Myocyte (in vitro differentiated cells): ENCODE measurements around the gene PPP1R14B. TPM values are rescaled to one million over a fixed set of nuclear protein-coding genes. Genes with fewer than 3 reads are reported as not detected.

ENCODE experiments used
- DNase-seq: peaks from one replicate; pipeline ENCODE4 v3.0.0-alpha.2; 2012; ENCODE audit warnings: low read depth
- total RNA-seq: library from RNA; depleted of rRNA; stranded (reverse); fragments of >200 nt; gene quantifications from 2 replicates; pipeline ENCODE4 v1.2.3, GENCODE V29; 2014

Gene PPP1R14B
- total RNA-seq, 1 donor from 2014 or later = 656 TPM

DNA sequence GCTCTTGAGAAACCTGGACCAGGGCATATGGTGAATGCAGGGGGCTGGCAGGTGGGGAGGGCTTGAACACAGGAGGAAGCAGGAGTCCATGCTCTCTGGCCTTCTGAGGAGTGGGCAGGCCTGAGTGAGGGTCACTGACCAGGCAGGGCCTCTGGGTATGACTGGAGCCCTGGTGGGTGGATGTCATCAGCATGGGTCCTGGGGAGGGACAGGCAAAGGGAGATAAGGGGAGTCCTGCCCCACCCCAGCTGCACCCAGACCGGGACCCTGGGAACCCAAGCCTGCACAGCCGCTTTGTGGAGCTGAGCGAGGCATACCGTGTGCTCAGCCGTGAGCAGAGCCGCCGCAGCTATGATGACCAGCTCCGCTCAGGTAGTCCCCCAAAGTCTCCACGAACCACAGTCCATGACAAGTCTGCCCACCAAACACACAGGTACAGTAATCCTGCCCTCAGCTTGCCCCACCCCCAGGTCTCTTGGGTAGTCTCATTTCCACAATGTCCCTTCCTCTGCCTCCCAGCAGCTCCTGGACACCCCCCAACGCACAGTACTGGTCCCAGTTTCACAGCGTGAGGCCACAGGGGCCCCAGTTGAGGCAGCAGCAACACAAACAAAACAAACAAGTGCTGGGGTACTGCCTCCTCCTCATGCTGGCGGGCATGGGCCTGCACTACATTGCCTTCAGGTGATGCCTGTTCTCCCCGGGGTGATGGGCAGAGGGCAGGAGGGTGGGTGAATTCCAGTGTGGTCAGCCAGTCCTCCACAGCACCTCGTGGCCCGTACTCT lies 14.4 kb downstream of the PPP1R14B start:
- DNase-seq = no peak

- DNase-seq = no peak
Observed at GRCh38 chr11:64231546-64231945, 15.2 kb downstream of the PPP1R14B start.

DNA sequence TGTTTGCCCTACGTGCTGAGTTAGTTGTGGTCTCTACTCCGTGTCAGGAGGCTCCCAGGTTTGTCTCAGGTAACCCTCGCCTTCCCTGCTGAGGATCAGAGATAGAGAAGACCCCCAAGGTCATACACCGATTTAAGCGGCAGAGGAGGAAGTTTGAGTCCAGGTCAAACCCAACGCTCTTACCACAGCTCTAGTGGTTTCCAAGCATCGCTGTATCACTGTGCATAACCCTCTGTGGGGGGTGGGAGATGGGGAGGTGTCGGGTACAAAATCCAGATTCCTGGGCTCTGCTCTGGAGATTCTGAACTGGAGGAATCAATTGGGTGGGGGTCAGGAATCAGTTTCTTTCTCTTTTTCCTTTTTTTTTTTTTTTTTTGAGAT lies 15.8 kb downstream of the PPP1R14B start:
- no peak for DNase-seq

DNA sequence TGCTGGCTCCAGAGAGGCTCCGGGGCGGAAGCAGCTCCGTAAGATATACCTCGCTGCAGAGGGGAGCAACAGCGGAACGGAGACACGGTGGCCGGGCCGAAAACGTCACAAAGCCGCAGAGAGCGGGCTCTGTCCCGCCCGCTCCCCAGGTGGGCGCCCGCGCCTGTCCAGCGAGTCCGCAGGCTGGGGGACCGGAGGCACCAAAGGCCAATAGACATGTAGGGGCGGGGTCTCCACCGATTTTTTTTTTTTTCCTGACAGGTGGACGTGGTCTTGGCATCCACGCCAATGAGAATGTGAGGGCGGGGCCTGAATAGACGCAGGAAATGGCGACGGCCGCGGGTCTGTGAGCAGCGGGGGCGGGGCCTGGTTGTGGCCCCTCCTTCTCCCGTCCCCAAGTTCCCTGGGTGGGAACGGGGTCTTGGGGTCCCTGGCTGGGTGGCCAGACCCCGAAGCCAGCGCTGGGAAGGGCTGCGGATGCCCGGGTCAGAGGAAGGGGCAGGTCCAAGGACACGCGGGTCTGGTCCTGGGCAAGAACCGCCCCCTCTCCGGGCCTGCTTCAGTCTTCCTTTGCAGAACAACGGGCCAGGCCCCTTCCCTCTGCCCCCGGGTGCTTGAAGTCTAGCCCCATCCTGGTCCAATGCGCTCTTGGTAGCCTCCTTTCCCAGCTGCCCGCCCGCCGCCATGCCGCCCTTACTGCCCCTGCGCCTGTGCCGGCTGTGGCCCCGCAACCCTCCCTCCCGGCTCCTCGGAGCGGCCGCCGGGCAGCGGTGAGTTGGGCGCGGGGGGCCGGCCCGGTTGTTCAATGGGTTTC lies 16.4 kb downstream of the PPP1R14B start, which contains the start of gene DNAJC4:
Gene DNAJC4 (plus strand): TSS at position 378 of the 814 bp plus-strand sequence. CDS start 307 bp downstream, at position 685.
- peak; percentile 83 for DNase-seq

DNA sequence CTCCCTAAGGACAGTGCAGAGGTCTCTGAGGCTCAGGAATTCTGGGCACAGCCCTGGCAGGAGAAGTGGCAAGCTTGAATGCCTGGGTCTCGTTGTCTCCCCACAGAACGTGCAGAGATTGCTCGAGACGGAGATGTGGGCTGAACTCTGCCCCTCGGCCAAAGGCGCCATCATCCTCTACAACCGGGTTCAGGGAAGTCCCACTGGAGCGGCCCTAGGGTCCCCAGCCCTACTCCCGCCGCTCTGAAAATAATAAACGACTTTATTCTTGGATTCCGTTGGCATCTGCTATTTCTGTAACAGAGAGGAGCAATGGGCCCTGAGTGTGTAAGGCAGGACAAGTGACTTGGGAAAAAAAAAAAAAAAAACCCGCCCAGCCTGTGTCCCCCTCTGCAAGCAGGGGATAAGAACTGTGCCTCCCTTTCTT lies 17.0 kb downstream of the PPP1R14B start:
- no peak for DNase-seq

- no peak for DNase-seq
Observed at GRCh38 chr11:64229090-64229743, 17.5 kb downstream of the PPP1R14B start.

GRCh38 chr11:64227405-64227956 lies 19.3 kb downstream of the PPP1R14B start:
- DNase-seq = no peak

- peak; percentile 90 for DNase-seq
Observed at GRCh38 chr11:64226507-64227051, 20.2 kb downstream of the PPP1R14B start.

GRCh38 chr11:64225608-64226506 lies 20.9 kb downstream of the PPP1R14B start, which contains the start of the genes NUDT22 and TRPT1:
Gene NUDT22, plus strand, starts transcription at chr11:64226274. Its CDS starts 379 bp downstream, at chr11:64226653.
Gene TRPT1, minus strand, starts transcription at chr11:64226186. Its CDS starts 326 bp downstream, at chr11:64225860.
- peak; percentile 91 for DNase-seq

GRCh38 chr11:64224891-64225607 lies 21.7 kb downstream of the PPP1R14B start:
- no peak for DNase-seq

- no peak for DNase-seq
Observed at GRCh38 chr11:64224151-64224890, 22.4 kb downstream of the PPP1R14B start.

- peak; percentile 51 for DNase-seq
Observed at GRCh38 chr11:64223001-64223651, 23.6 kb downstream of the PPP1R14B start.

- DNase-seq = no peak
Observed at GRCh38 chr11:64222651-64223000, 24.1 kb downstream of the PPP1R14B start.

DNA sequence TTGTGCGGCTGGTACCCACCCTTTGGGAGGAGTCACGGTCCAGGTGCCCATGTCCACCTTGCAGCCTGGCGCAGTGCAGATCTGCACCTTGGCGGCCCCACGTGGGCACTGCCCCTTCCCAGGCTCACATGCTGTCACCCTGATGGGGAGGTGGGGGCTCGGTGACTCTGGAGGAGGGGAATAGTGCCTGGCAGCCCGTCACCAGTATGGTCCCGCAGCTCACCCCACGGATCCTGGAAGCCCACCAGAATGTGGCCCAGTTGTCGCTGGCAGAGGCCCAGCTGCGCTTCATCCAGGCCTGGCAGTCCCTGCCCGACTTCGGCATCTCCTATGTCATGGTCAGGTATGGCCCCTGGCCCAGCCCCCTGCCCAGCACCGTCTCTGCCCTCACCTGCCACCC lies 25.9 kb downstream of the PPP1R14B start:
- no peak for DNase-seq

DNA sequence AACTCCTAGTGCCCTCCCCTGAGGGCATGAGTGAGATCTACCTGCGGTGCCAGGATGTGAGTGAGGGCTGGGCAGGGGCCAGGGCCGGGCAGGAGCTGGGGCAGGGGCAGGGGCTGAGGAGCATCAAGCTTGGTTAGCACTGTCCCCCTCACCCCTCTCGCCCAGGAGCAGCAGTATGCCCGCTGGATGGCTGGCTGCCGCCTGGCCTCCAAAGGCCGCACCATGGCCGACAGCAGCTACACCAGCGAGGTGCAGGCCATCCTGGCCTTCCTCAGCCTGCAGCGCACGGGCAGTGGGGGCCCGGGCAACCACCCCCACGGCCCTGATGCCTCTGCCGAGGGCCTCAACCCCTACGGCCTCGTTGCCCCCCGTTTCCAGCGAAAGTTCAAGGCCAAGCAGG lies 26.5 kb downstream of the PPP1R14B start:
- DNase-seq = no peak

DNA sequence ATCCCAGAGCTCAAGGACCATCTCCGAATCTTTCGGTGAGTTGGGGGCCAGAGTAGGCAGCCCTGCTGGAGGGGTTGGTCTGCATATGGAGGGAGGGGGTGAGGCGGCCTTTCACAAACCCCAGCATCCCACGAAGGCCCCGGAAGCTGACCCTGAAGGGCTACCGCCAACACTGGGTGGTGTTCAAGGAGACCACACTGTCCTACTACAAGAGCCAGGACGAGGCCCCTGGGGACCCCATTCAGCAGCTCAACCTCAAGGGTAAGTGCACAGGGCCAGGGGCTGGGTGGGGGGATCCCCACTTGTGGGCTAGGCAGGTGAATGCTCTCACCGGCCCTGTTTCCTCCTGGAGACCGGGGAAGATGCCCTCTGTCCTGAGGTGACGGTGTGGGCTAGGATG lies 27.0 kb downstream of the PPP1R14B start:
- no peak for DNase-seq

DNA sequence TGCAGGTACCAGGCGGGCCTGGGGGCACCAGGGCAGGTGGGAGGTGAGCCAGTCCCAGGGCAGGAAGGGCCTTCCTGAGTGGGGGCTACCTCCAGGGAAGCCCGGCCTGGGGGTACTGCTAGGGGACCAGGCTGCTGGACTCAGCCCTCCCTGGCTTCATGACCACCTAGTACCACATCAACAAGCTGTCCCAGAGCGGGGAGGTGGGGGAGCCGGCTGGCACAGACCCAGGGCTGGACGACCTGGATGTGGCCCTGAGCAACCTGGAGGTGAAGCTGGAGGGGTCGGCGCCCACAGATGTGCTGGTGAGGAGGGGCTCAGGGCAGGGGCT lies 27.4 kb downstream of the PPP1R14B start:
- DNase-seq = no peak
